Liver (tissue), 9 donors: ENCODE results near the gene GNAO1. TPM values are rescaled to one million over a fixed set of nuclear protein-coding genes. Genes with fewer than 3 reads are reported as not detected.

ENCODE experiments used
- DNase-seq: peaks from one replicate; pipeline ENCODE4 v3.0.0-alpha.2; 2017; ENCODE audit warnings: low spot score
- H3K27ac ChIP-seq, 2 donors: one replicate each; pipeline ENCODE4 v1.7.0; 2013; ENCODE audit warnings: inconsistent platforms in 2 of 2, low read length in 2 of 2, control low read depth in 1 of 2, low read depth in 1 of 2, mild to moderate bottlenecking in 1 of 2
- H3K27me3 ChIP-seq, 4 donors: one replicate each; pipeline versions ENCODE4 v1.6.1 to v1.7.0; 2013; ENCODE audit warnings: low read length in 3 of 4, inconsistent platforms in 1 of 4, mild to moderate bottlenecking in 1 of 4, moderate library complexity in 1 of 4; ENCODE audit not compliant: control insufficient read depth in 4 of 4, insufficient read depth in 4 of 4
- H3K36me3 ChIP-seq, 4 donors: one replicate each; pipeline versions ENCODE4 v1.6.1 to v1.7.0; 2013; ENCODE audit warnings: low read length in 3 of 4, mild to moderate bottlenecking in 3 of 4, low read depth in 1 of 4, moderate library complexity in 1 of 4; ENCODE audit not compliant: control insufficient read depth in 4 of 4, insufficient read depth in 3 of 4
- H3K4me1 ChIP-seq, 4 donors: one replicate each; pipeline versions ENCODE4 v1.6.1 to v1.7.0; 2013; ENCODE audit warnings: low read length in 3 of 4, mild to moderate bottlenecking in 3 of 4, moderate library complexity in 1 of 4; ENCODE audit not compliant: control insufficient read depth in 4 of 4, insufficient read depth in 4 of 4
- H3K4me3 ChIP-seq, 3 donors: one replicate each; pipeline versions ENCODE4 v1.6.1 to v1.7.0; 2013; ENCODE audit warnings: low read length in 3 of 3, control low read depth in 1 of 3, low read depth in 1 of 3, mild to moderate bottlenecking in 1 of 3
- H3K9ac ChIP-seq, 2 donors: one replicate each; pipeline ENCODE4 v1.7.0; 2013; ENCODE audit warnings: low read length in 2 of 2, mild to moderate bottlenecking in 2 of 2, moderate library complexity in 2 of 2, control low read depth in 1 of 2, low read depth in 1 of 2
- H3K9me3 ChIP-seq, 4 donors: one replicate each; pipeline versions ENCODE4 v1.6.1 to v1.7.0; 2013; ENCODE audit warnings: low read length in 3 of 4; ENCODE audit not compliant: control insufficient read depth in 4 of 4
- EGR1 ChIP-seq, 2 donors: IDR thresholded peaks; 2 replicates each; pipeline ENCODE4 v1.6.1; 2016 to 2018; ENCODE audit warnings: antibody characterized with exemption in 2 of 2, low read depth in 2 of 2
- FOXA2 ChIP-seq: IDR thresholded peaks from 2 replicates; pipeline ENCODE4 v1.6.1; 2016; ENCODE audit warnings: antibody characterized with exemption
- GABPA ChIP-seq, 2 donors: IDR thresholded peaks in 1 of 2; conservative IDR thresholded peaks in 1 of 2; 2 replicates each; pipeline ENCODE4 v1.6.1; 2016; ENCODE audit warnings: antibody characterized with exemption in 2 of 2, mild to moderate bottlenecking in 1 of 2, moderate library complexity in 1 of 2
- HNF4A ChIP-seq, 2 donors: conservative IDR thresholded peaks; 2 replicates each; pipeline ENCODE4 v1.6.1; 2016; ENCODE audit warnings: antibody characterized with exemption in 2 of 2, mild to moderate bottlenecking in 2 of 2
- NR2F2 ChIP-seq: IDR thresholded peaks from 2 replicates; pipeline ENCODE4 v1.6.1; 2016; ENCODE audit warnings: antibody characterized with exemption
- RAD21 ChIP-seq, 2 donors: IDR thresholded peaks; 2 replicates each; pipeline ENCODE4 v1.6.1; 2016; ENCODE audit warnings: antibody characterized with exemption in 2 of 2, mild to moderate bottlenecking in 2 of 2
- RXRA ChIP-seq, 2 donors: IDR thresholded peaks; 2 replicates each; pipeline ENCODE4 v1.6.1; 2017 to 2018; ENCODE audit warnings: antibody characterized with exemption in 2 of 2, mild to moderate bottlenecking in 1 of 2
- SP1 ChIP-seq: IDR thresholded peaks from 2 replicates; pipeline ENCODE4 v1.6.1; 2018; ENCODE audit warnings: antibody characterized with exemption, mild to moderate bottlenecking
- YY1 ChIP-seq: IDR thresholded peaks from 2 replicates; pipeline ENCODE4 v1.6.1; 2016; ENCODE audit warnings: antibody characterized with exemption, mild to moderate bottlenecking
- WGBS: extraction: QIAGEN DNeasy Blood & Tissue Kit; methylation state at CpG from one replicate; pipeline ENCODE4 v1.1.7; 2013; 5-methylcytosine and 5-hydroxymethylcytosine counted together
- polyA plus RNA-seq, 2 donors: library from polyadenylated mRNA; stranded (reverse) in 1 of 2; unstranded in 1 of 2; fragments of 200-250 nt in 1 of 2; fragments of >200 nt in 1 of 2; fragmentation: Nextera tagmentation in 1 of 2; extraction: Ambion mirVana in 1 of 2; gene quantifications; one replicate each; pipeline versions ENCODE4 v1.2.1 to v1.2.3, GENCODE V29; 2013 to 2015
- total RNA-seq, 2 donors: library from RNA; depleted of rRNA; stranded (reverse); fragments of >200 nt; gene quantifications; one replicate each; pipeline ENCODE4 v1.2.3, GENCODE V29; 2014
- TF ChIP-seq, protein P1 (sequence below): fragments of 150-350 bp; IDR thresholded peaks from 2 replicates; pipeline ENCODE4 v1.5.1; 2017; ENCODE audit warnings: improper control_type of control experiment, low read depth, low read length; ENCODE audit not compliant: missing input control
- TF ChIP-seq, protein P2 (sequence below): IDR thresholded peaks from 2 replicates; pipeline ENCODE4 v1.6.1; 2016; ENCODE audit warnings: antibody characterized with exemption
- TF ChIP-seq, protein P3 (sequence below): IDR thresholded peaks from 2 replicates; pipeline ENCODE4 v1.6.1; 2016; ENCODE audit warnings: antibody characterized with exemption, mild to moderate bottlenecking
- donor health status: healthy.
- donor health status: healthy.
- donor health status: healthy.
- donor health status: healthy.
- donor health status: healthy.

Gene GNAO1
- total and polyA plus RNA-seq, 4 donors = 0.61 to 15.1 (median 7.0) TPM

DNA sequence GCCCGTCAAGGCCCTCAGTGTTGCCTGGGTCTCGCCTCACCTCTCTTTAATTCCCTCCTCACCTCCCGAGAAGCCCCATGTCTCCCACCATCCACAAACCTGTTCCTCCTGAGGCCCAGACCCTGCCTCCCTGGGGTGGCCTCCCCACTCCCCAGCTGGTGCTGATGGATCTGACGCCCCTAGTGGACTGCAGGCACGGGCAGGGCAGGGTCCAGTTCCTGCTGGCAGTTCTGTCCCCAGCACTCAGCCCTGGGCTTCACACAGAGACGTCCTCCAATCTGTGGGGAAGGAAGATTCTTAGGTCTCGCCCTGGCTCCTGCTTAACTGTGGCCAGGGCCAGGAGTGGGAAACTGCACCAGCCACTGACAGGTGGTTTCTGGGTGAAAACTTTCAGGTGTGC lies 125.3 kb downstream of the GNAO1 start:
- no peak overlapping the region for H3K27ac ChIP-seq
- WGBS = 86% methylated on average over 7 of the region's 7 CpGs
- H3K4me3 ChIP-seq = no peak overlapping the region
- H3K27me3 ChIP-seq = no peaks in the 10 kb centered on the region
- DNase-seq = no peak
- H3K9me3 ChIP-seq = no peaks in the 10 kb centered on the region
- H3K9ac ChIP-seq = no peak overlapping the region
- peaks cover 0 to 4% (median 0%) of the 10 kb centered on the region in 4 donors for H3K36me3 ChIP-seq
- H3K4me1 ChIP-seq = peaks cover 0 to 8% (median 2%) of the 10 kb centered on the region in 4 donors
- no peak for TF ChIP-seq EGR1 (IDR thresholded peaks at IDR 0.05; ENCODE audit: low read depth in 2 of 2)
- peak in 1 of 2 donors; percentile 20 for TF ChIP-seq HNF4A (conservative IDR thresholded peaks at IDR 0.05)
- peak in 1 of 2 donors; percentile 6 for TF ChIP-seq RAD21 (IDR thresholded peaks at IDR 0.05)
- no peak for TF ChIP-seq NR2F2

DNA sequence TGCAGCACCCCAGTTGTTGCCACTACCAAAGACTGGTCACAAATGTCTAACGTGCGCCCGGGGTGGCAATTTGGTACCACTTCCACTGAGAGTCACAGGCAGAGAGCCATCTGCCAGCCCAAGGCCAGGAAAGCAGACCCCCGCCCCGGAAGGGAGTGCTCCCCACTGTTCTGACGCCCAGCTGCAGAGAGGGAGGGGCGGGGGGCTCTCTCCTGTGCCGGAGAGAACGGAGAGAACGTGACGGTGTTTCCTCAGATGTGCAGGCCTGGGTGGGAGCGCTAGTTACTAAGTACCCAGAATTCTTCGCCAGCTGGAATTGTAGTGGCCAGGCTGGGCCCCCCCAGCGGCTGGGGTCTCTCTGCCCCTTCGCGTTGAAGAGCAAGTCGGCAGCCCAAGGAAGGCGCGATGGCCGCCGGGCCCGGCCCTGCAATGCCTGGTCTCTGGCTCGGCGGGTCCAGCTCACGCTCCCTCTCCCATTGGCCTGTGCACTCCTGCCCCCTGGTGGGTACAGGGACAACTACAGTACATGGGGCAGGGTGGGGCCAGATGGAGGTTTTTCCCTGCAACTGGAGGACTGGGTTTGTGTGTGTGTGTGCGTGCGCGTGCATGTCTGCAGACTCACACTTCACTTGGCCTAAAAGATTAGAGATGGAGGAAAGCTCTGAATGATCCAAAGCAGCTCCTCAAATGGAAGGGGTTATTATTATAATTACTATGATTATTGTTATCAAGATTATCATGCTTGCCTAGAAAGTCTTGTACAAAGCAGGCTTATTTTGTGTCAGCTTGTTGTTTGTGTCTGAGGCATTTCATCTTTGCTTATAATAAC lies 126.9 kb downstream of the GNAO1 start:
- 31% methylated on average over 28 of the region's 28 CpGs for WGBS
- H3K27ac ChIP-seq = no peak overlapping the region
- no peak overlapping the region for H3K9ac ChIP-seq

DNA sequence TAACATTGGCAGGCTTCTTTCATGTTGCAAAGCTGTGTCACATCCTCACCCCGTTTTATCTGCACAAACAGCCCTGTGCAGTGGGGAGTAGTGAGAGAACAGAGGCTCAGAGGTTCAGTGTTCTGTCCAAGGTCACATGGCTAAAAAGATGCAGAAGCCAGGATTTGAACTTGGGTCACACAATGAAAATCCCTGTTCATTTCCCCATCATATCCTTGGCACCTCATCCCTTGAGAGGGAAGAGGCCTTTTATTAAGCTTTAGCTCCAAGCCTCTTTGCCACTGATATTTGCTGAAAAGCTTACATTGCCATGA lies 127.5 kb downstream of the GNAO1 start:
- H3K4me1 ChIP-seq = peaks cover 0 to 8% (median 2%) of the 10 kb centered on the region in 4 donors
- no peak for DNase-seq
- no peak overlapping the region for H3K27ac ChIP-seq
- H3K9ac ChIP-seq = no peak overlapping the region
- H3K36me3 ChIP-seq = peaks cover 0 to 4% (median 0%) of the 10 kb centered on the region in 4 donors
- no peaks in the 10 kb centered on the region for H3K27me3 ChIP-seq
- no peak for TF ChIP-seq RAD21 (IDR thresholded peaks at IDR 0.05)
- H3K9me3 ChIP-seq = no peaks in the 10 kb centered on the region
- no peak overlapping the region for H3K4me3 ChIP-seq
- 76% methylated on average over 1 of the region's 1 CpG for WGBS

More for the DNA sequence above, 126.9 kb downstream of the GNAO1 start:
- peaks cover 0 to 8% (median 2%) of the 10 kb centered on the region in 4 donors for H3K4me1 ChIP-seq
- H3K9me3 ChIP-seq = no peaks in the 10 kb centered on the region
- peak; percentile 84 for DNase-seq
- H3K27me3 ChIP-seq = no peaks in the 10 kb centered on the region
- peak overlapping the region in 1 of 3 donors; percentile 9 for H3K4me3 ChIP-seq
- peaks cover 0 to 4% (median 0%) of the 10 kb centered on the region in 4 donors for H3K36me3 ChIP-seq
- peak; percentile 86 for TF ChIP-seq YY1
- TF ChIP-seq GABPA (IDR thresholded peaks at IDR 0.05 in 1 of 2, conservative IDR thresholded peaks at IDR 0.05 in 1 of 2) = no peak
- TF ChIP-seq RAD21 (IDR thresholded peaks at IDR 0.05) = peak; percentile 100
- TF ChIP-seq, protein P1, sequence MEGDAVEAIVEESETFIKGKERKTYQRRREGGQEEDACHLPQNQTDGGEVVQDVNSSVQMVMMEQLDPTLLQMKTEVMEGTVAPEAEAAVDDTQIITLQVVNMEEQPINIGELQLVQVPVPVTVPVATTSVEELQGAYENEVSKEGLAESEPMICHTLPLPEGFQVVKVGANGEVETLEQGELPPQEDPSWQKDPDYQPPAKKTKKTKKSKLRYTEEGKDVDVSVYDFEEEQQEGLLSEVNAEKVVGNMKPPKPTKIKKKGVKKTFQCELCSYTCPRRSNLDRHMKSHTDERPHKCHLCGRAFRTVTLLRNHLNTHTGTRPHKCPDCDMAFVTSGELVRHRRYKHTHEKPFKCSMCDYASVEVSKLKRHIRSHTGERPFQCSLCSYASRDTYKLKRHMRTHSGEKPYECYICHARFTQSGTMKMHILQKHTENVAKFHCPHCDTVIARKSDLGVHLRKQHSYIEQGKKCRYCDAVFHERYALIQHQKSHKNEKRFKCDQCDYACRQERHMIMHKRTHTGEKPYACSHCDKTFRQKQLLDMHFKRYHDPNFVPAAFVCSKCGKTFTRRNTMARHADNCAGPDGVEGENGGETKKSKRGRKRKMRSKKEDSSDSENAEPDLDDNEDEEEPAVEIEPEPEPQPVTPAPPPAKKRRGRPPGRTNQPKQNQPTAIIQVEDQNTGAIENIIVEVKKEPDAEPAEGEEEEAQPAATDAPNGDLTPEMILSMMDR = peak; percentile 94

DNA sequence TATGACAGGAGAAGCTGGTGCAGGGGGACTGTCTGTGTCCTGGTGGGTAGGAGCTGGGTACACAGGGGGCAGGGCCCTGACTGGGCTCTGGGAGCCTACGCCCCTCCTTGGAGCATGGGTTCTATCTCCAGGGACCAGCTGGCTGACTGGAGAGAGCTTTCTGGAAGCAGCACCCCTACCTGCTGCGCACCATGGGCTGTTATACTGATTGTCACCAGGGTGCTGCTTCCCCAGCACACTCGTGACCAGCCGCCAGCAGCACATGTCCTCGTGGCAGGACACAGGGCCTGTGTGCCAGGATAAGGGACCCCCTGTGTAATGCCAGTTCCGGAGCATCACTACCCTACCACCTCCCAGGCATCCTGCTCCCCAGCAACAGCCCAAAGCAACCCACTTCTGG lies 128.1 kb downstream of the GNAO1 start:
- peaks cover 0 to 8% (median 2%) of the 10 kb centered on the region in 4 donors for H3K4me1 ChIP-seq
- TF ChIP-seq EGR1 (IDR thresholded peaks at IDR 0.05; ENCODE audit: low read depth in 2 of 2) (no peak), HNF4A (conservative IDR thresholded peaks at IDR 0.05) (no peak), RXRA (IDR thresholded peaks at IDR 0.05) (no peak), FOXA2 (no peak), GABPA (IDR thresholded peaks at IDR 0.05 in 1 of 2, conservative IDR thresholded peaks at IDR 0.05 in 1 of 2) (no peak), SP1 (no peak)
- TF ChIP-seq, protein P2, sequence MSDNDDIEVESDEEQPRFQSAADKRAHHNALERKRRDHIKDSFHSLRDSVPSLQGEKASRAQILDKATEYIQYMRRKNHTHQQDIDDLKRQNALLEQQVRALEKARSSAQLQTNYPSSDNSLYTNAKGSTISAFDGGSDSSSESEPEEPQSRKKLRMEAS = no peak
- TF ChIP-seq, protein P3, sequence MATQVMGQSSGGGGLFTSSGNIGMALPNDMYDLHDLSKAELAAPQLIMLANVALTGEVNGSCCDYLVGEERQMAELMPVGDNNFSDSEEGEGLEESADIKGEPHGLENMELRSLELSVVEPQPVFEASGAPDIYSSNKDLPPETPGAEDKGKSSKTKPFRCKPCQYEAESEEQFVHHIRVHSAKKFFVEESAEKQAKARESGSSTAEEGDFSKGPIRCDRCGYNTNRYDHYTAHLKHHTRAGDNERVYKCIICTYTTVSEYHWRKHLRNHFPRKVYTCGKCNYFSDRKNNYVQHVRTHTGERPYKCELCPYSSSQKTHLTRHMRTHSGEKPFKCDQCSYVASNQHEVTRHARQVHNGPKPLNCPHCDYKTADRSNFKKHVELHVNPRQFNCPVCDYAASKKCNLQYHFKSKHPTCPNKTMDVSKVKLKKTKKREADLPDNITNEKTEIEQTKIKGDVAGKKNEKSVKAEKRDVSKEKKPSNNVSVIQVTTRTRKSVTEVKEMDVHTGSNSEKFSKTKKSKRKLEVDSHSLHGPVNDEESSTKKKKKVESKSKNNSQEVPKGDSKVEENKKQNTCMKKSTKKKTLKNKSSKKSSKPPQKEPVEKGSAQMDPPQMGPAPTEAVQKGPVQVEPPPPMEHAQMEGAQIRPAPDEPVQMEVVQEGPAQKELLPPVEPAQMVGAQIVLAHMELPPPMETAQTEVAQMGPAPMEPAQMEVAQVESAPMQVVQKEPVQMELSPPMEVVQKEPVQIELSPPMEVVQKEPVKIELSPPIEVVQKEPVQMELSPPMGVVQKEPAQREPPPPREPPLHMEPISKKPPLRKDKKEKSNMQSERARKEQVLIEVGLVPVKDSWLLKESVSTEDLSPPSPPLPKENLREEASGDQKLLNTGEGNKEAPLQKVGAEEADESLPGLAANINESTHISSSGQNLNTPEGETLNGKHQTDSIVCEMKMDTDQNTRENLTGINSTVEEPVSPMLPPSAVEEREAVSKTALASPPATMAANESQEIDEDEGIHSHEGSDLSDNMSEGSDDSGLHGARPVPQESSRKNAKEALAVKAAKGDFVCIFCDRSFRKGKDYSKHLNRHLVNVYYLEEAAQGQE = no peak
- TF ChIP-seq, protein P1 = no peak
- no peak overlapping the region for H3K4me3 ChIP-seq
- no peak overlapping the region for H3K9ac ChIP-seq
- WGBS = 94% methylated on average over 6 of the region's 6 CpGs
- no peaks in the 10 kb centered on the region for H3K9me3 ChIP-seq
- H3K27ac ChIP-seq = no peak overlapping the region
- no peaks in the 10 kb centered on the region for H3K27me3 ChIP-seq
- peaks cover 0 to 4% (median 0%) of the 10 kb centered on the region in 4 donors for H3K36me3 ChIP-seq
- no peak for DNase-seq
